Retinal pigment epithelial cell (primary cell): Measurements from ENCODE around the gene BRDT.

Experiments
- DNase-seq: peaks from one replicate; pipeline ENCODE4 v3.0.0-alpha.2; 2010; ENCODE audit warnings: low read depth
- H3K4me3 ChIP-seq: 2 replicates; pipeline ENCODE4 v1.5.1; 2011; ENCODE audit warnings: mild to moderate bottlenecking, low read length, control low read depth, moderate library complexity
- CTCF ChIP-seq: conservative IDR thresholded peaks from 2 replicates; pipeline ENCODE4 v1.5.1; 2011; ENCODE audit warnings: low read depth, low read length, control low read depth, inconsistent platforms

BRDT gene

GRCh38 chr1:91944087-91944486 is 5.1 kb upstream of the BRDT start:
- no peak overlapping the region for H3K4me3 ChIP-seq
- no peak for TF ChIP-seq CTCF
- no peak for DNase-seq

DNA sequence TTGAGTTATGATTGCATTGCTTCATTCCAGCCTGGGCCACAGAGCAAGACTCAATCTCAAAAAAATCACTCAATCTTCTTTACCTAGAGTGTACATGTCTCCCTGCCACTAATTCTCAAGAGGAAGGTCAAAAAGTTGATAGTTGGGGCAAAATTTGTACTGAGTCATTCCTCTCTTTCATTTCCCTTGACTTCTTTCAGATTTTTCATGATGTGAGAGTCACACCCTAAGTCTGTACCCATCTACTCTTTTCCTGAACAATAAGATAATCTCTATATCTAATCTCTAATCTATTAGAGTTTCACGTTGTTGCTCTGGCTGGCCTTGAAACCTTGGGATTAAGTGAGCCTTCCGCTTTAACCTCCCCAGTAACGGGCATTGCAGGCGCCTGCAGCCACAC is 1.1 kb upstream of the BRDT start:
- TF ChIP-seq CTCF = no peak
- no peak overlapping the region for H3K4me3 ChIP-seq
- DNase-seq = no peak

DNA sequence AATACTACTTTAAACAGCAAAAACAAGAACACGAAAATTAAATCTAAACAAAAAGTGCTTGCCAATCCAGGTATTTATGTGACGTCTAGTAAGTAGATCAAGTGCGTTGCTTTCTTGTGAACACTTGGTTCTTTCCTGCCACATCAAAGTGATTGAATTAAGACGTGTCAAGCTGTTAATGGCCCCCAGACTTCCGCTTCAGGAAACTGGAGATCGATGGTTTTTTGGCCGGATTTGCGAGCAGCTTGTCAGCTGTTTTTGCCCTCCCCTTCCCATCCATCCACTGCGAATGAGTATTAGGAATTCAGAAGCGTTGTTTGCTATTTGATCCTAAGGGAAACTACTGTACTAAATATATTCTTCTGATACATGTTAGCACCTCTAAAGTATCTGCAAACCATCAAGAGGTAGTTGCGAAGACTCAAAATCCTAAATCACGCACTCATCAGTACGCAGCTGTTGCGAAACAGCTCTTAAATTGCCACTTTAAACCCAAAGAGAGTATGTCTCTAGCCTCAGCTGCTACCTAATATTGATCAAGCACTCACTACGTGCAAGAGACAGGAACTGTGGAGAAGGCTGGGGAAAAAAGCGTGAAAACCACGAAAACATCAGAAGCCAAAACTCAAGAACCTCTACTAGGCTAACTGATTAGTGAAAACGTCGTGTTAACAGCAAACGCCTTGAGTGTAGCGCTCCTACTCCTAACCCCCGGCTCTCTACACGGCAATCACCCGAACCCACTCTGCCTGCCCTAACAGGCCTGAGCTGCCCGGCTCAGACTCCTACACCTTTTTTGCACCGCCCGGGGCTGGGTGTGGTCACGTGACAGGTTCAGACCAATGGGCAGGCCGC is 473 bp upstream of the BRDT start:
- H3K4me3 ChIP-seq = no peak overlapping the region
- TF ChIP-seq CTCF = no peak
- no peak for DNase-seq

DNA sequence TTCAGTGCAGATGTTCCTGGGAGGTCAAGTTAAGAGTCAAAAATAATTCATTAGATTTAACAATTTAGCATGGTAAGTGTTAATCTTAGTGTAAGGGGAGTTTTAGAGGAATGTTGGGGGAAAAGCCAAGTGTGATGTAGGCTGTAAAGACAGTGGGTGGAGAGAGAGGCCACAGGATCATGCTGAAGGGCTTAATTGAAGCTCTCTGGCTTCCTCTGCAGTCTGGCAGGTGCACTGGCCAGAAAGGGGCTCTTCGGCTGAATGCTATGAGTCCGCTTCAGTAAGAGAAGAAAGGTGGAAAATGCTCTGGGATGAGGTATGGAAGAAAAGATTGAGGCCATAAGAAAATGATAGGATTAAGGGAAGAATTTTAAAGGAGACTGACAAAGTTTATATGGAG is 3.0 kb downstream of the BRDT start:
- H3K4me3 ChIP-seq = no peak overlapping the region
- DNase-seq = no peak
- TF ChIP-seq CTCF = no peak

GRCh38 chr1:91958926-91959325 is 9.7 kb downstream of the BRDT start:
- DNase-seq = no peak
- H3K4me3 ChIP-seq = no peak overlapping the region
- no peak for TF ChIP-seq CTCF

DNA sequence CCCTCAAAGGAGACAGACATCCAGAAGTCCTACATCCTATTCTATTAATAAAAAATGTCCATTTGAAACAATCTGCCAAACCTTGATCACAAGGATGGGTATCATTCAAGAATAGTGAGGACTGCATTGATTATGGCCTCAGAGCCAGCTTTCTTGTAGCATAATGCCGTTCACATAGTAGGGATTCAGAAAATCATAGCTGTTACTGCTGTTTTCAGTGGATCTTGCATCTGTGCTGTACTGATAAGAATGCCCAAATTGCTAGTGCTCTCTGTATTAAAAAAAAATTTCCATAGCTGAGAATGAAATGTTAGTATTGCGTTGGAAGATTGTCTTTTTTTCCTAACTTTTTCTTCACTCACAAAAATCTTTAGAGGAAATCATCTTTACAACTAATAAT is 19.1 kb downstream of the BRDT start:
- TF ChIP-seq CTCF = no peak

GRCh38 chr1:91979383-91979782 is 30.2 kb downstream of the BRDT start:
- no peak for TF ChIP-seq CTCF
- no peak for DNase-seq
- H3K4me3 ChIP-seq = no peak overlapping the region

More for the DNA sequence above, 19.1 kb downstream of the BRDT start:
- DNase-seq = no peak
- H3K4me3 ChIP-seq = no peak overlapping the region
